Pancreas (tissue), 10 donors: ENCODE results near the gene MPRIP. TPM values are rescaled to one million over a fixed set of nuclear protein-coding genes. Genes with fewer than 3 reads are reported as not detected.

Source experiments
- ATAC-seq, 4 donors: fragments of 200-7000 bp; cut with Tn5 transposase; one replicate each; pipeline versions ENCODE4 v1.8.0 to v1.9.1; 2020; ENCODE audit warnings: mild to moderate bottlenecking in 4 of 4, moderate library complexity in 4 of 4
- DNase-seq, 6 donors: peaks; one replicate each; pipeline ENCODE4 v3.0.0-alpha.2; 2020
- FAIRE-seq: peaks from 2 replicates; lab custom pipeline; 2012; peaks lifted over from hg19 to GRCh38; lab: Jason Lieb, UNC
- H3K27ac ChIP-seq, 4 donors: fragments of 200-600 bp; sonication (generic); 1 replicate in 3 of 4; 2 replicates in 1 of 4; pipeline versions ENCODE4 v1.5.0 to v1.8.0; 2020
- H3K27me3 ChIP-seq, 4 donors: fragments of 200-600 bp; one replicate each; pipeline ENCODE4 v1.8.0; 2021
- H3K36me3 ChIP-seq, 3 donors: fragments of 200-600 bp; sonication (generic) in 1 of 3; one replicate each; pipeline versions ENCODE4 v1.5.0 to v1.8.0; 2020 to 2021
- H3K4me1 ChIP-seq, 3 donors: fragments of 200-600 bp; one replicate each; pipeline ENCODE4 v1.8.0; 2021
- H3K4me3 ChIP-seq, 4 donors: fragments of 200-600 bp; sonication (generic) in 2 of 4; one replicate each; pipeline versions ENCODE4 v1.5.0 to v1.8.0; 2020 to 2021
- H3K9me3 ChIP-seq, 4 donors: fragments of 200-600 bp; one replicate each; pipeline ENCODE4 v1.8.0; 2021
- CTCF ChIP-seq, 4 donors: fragments of 200-600 bp; sonication (generic) in 3 of 4; IDR thresholded peaks; one replicate each; pipeline versions ENCODE4 v1.5.0 to v1.8.0; 2021; ENCODE audit warnings: antibody characterized with exemption in 4 of 4
- WGBS, 2 donors: extraction: QIAGEN DNeasy Blood & Tissue Kit; methylation state at CpG; one replicate each; pipeline ENCODE4 v1.1.7; 2013; 5-methylcytosine and 5-hydroxymethylcytosine counted together
- intact Hi-C, 3 donors: fragments of 100-400 bp; cut with DNase I; formaldehyde crosslinking; loops; one replicate each; pipeline versions ENCODE4 v1.11.1 to v1.14.2; 2022
- polyA plus RNA-seq, 2 donors: library from polyadenylated mRNA; stranded (reverse); fragments of 200-250 nt; gene quantifications; one replicate each; pipeline ENCODE4 v1.2.3, GENCODE V29; 2013
- total RNA-seq, 6 donors: library from RNA; stranded (reverse); fragmentation: NEBNext Ultra II Directional in 4 of 6; extraction: Animal tissue kit (Norgen Biotek cat#: 25700) in 4 of 6; gene quantifications; one replicate each; pipeline versions ENCODE4 v1.2.1 to v1.2.4, GENCODE V29; 2021 to 2023
- donor health status: healthy with polysubstance abuse.
- donor health status: DM: no; HTN: no; CAD: no; lungs with moderate emphysema.
- donor health status: DM: no; HTN: no; CAD: no.
- donor health status: control.
- donor health status: control.
- donor health status: Bipolar disorder and iron deficiency.
- donor health status: DM: yes; HTN: yes; CAD: no.
- donor health status: DM: no; HTN: no; CAD: no.
- donor health status: DM: no; HTN: no; CAD: no.
- donor health status: DM: yes; HTN: yes; CAD: no.

Gene MPRIP
- total and polyA plus RNA-seq, 8 donors, result 91.8 to 242 (median 107) TPM

GRCh38 chr17:17140590-17140980, 98.3 kb downstream of the MPRIP start:
- H3K27me3 ChIP-seq, result no peaks in the 10 kb centered on the region
- no peak overlapping the region for H3K27ac ChIP-seq
- intact Hi-C loops, result loop anchor here in 1 of 3 donors (10.0 kb wide), 1 partner anchor 136 kb away; no protein-coding TSS in a partner anchor
- FAIRE-seq (no peak), DNase-seq (peak in 1 of 6 donors; percentile 25), ATAC-seq (peak in 1 of 4 donors; percentile 7)
- no peaks in the 10 kb centered on the region for H3K4me1 ChIP-seq
- H3K9me3 ChIP-seq, result no peaks in the 10 kb centered on the region
- no peak overlapping the region for H3K4me3 ChIP-seq
- WGBS, 2 donors, result 82 to 88% methylated on average over 5 of the region's 5 CpGs
- no peak for TF ChIP-seq CTCF (IDR thresholded peaks at IDR 0.05)
- peaks cover 0 to 83% (median 42%) of the 10 kb centered on the region in 3 donors for H3K36me3 ChIP-seq

GRCh38 chr17:17141279-17141678, 99.0 kb downstream of the MPRIP start:
- Histone ChIP-seq H3K36me3 (peaks cover 0 to 83% (median 38%) of the 10 kb centered on the region in 3 donors), H3K27ac (no peak overlapping the region), H3K27me3 (no peaks in the 10 kb centered on the region), H3K4me1 (no peaks in the 10 kb centered on the region), H3K9me3 (no peaks in the 10 kb centered on the region), H3K4me3 (no peak overlapping the region)
- intact Hi-C loops, result loop anchor here in 1 of 3 donors (10.0 kb wide), 1 partner anchor 136 kb away; no protein-coding TSS in a partner anchor
- DNase-seq (peak in 2 of 6 donors; percentile 6 to 34), ATAC-seq (no peak), FAIRE-seq (no peak)
- TF ChIP-seq CTCF (IDR thresholded peaks at IDR 0.05), result no peak
- 89 to 90% methylated on average over 12 of the region's 12 CpGs for WGBS, 2 donors

- no peaks in the 10 kb centered on the region for H3K4me1 ChIP-seq
- H3K27ac ChIP-seq, result no peak overlapping the region
- peaks cover 0 to 85% (median 34%) of the 10 kb centered on the region in 3 donors for H3K36me3 ChIP-seq
- peak in 3 of 4 donors; percentile 20 to 41 (median 33) for TF ChIP-seq CTCF (IDR thresholded peaks at IDR 0.05)
- no peaks in the 10 kb centered on the region for H3K9me3 ChIP-seq
- FAIRE-seq, result no peak
- no peaks in the 10 kb centered on the region for H3K27me3 ChIP-seq
- no peak overlapping the region for H3K4me3 ChIP-seq
- ATAC-seq, result peak in 2 of 4 donors; percentile 41 to 51
- 72 to 76% methylated on average over 23 of the region's 23 CpGs for WGBS, 2 donors
- intact Hi-C loops, result loop anchor here in 1 of 3 donors (10.0 kb wide), 1 partner anchor 137 kb away; no protein-coding TSS in a partner anchor
- DNase-seq, result peak in 2 of 6 donors; percentile 22 to 70
These were observed 99.7 kb downstream of the MPRIP start for GRCh38 chr17:17141860-17142552.

GRCh38 chr17:17142556-17142955, 100.3 kb downstream of the MPRIP start:
- intact Hi-C loops, result loop anchor here in 1 of 3 donors (10.0 kb wide), 1 partner anchor 138 kb away; no protein-coding TSS in a partner anchor
- no peak overlapping the region for H3K4me3 ChIP-seq
- H3K36me3 ChIP-seq, result peaks cover 0 to 86% (median 39%) of the 10 kb centered on the region in 3 donors
- FAIRE-seq (no peak), ATAC-seq (no peak), DNase-seq (peak in 1 of 6 donors; percentile 54)
- TF ChIP-seq CTCF (IDR thresholded peaks at IDR 0.05), result no peak
- 93 to 96% methylated on average over 11 of the region's 11 CpGs for WGBS, 2 donors
- H3K27me3 ChIP-seq, result no peaks in the 10 kb centered on the region
- no peaks in the 10 kb centered on the region for H3K4me1 ChIP-seq
- H3K27ac ChIP-seq, result no peak overlapping the region
- H3K9me3 ChIP-seq, result no peaks in the 10 kb centered on the region
